GM23338 (cell line): Measurements from ENCODE around the gene PIK3CG.

ENCODE experiments used
- CREB1 ChIP-seq: fragments of 250-450 bp; sonication (Bioruptor Pico); IDR thresholded peaks from 2 replicates; pipeline ENCODE4 v1.5.0; 2020; ENCODE audit warnings: low read depth, mild to moderate bottlenecking, moderate library complexity
- CTCF ChIP-seq, 2 experiments: fragments of 200-600 bp in 1 of 2; sonication (generic) in 1 of 2; conservative IDR thresholded peaks; 2 replicates each; pipeline versions ENCODE4 v1.5.1 to v1.6.1; 2016 to 2017; ENCODE audit warnings: antibody characterized with exemption in 2 of 2, low read depth in 2 of 2, mild to moderate bottlenecking in 2 of 2, moderate library complexity in 1 of 2
- ETS1 ChIP-seq: IDR thresholded peaks from 2 replicates; pipeline ENCODE4 v1.6.1; 2016; ENCODE audit warnings: antibody characterized with exemption
- EZH2 ChIP-seq: fragments of 200-600 bp; sonication (generic); IDR thresholded peaks from one replicate; pipeline ENCODE4 v1.8.0; 2017; ENCODE audit warnings: antibody characterized with exemption, mild to moderate bottlenecking, low read depth; ENCODE audit not compliant: unreplicated experiment
- EZH2phosphoT487 ChIP-seq: fragments of 200-600 bp; sonication (generic); IDR thresholded peaks from one replicate; pipeline ENCODE4 v1.8.1; 2018; ENCODE audit warnings: antibody characterized with exemption; ENCODE audit not compliant: unreplicated experiment
- POLR2AphosphoS5 ChIP-seq: IDR thresholded peaks from 2 replicates; pipeline ENCODE4 v1.6.1; 2016; ENCODE audit warnings: antibody characterized with exemption, low read depth
- REST ChIP-seq: IDR thresholded peaks from one replicate; pipeline ENCODE4 v1.6.1; 2018; ENCODE audit warnings: antibody characterized with exemption; ENCODE audit not compliant: unreplicated experiment
- ZNF331 ChIP-seq: fragments of 250-450 bp; sonication (Bioruptor Pico); IDR thresholded peaks from 2 replicates; pipeline ENCODE4 v1.5.0; 2020; ENCODE audit warnings: low read depth, mild to moderate bottlenecking, moderate library complexity

- TF ChIP-seq CTCF (conservative IDR thresholded peaks at IDR 0.05; ENCODE audit: low read depth in 2 of 2) (no peak), EZH2phosphoT487 (no peak), POLR2AphosphoS5 (no peak), REST (no peak), ETS1 (no peak), EZH2 (no peak), ZNF331 (CRISPR knock-in tag) (no peak), CREB1 (CRISPR knock-in tag) (no peak)
These were observed 18.5 kb downstream of the PIK3CG start for GRCh38 chr7:106883456-106884026.
